SK-N-MC (cell line): ENCODE measurements around the gene GNE.

ENCODE experiments used
- EZH2 ChIP-seq: fragments of 200-600 bp; sonication (generic); IDR thresholded peaks from one replicate; pipeline ENCODE4 v1.6.1; 2017; ENCODE audit warnings: antibody characterized with exemption
- POLR2AphosphoS5 ChIP-seq: IDR thresholded peaks from 2 replicates; pipeline ENCODE4 v1.6.1; 2012; ENCODE audit warnings: mild to moderate bottlenecking, low read depth, low read length, borderline replicate concordance

GRCh38 chr9:36174271-36174670 is 84.0 kb downstream of the GNE start:
- TF ChIP-seq EZH2 (no peak), POLR2AphosphoS5 (no peak)
